Hepatocyte (in vitro differentiated cells): ENCODE data around the gene TMEM259.

Experiments used
- EZH2 ChIP-seq: fragments of 200-600 bp; sonication (generic); IDR thresholded peaks from 2 replicates; pipeline ENCODE4 v1.6.1; 2016; ENCODE audit warnings: antibody characterized with exemption, mild to moderate bottlenecking, borderline replicate concordance
- EZH2phosphoT487 ChIP-seq: fragments of 200-600 bp; sonication (generic); IDR thresholded peaks from one replicate; pipeline ENCODE4 v1.6.1; 2018; ENCODE audit warnings: antibody characterized with exemption, mild to moderate bottlenecking, low read depth, moderate library complexity; ENCODE audit not compliant: unreplicated experiment, severe bottlenecking
- TF ChIP-seq, protein P1 (sequence below): fragments of 200-600 bp; sonication (generic); IDR thresholded peaks from 2 replicates; pipeline ENCODE4 v1.5.1; 2016; ENCODE audit warnings: antibody characterized with exemption, mild to moderate bottlenecking; ENCODE audit not compliant: poor library complexity

GRCh38 chr19:1041835-1042685, 21.1 kb upstream of the TMEM259 start:
- TF ChIP-seq, protein P1, sequence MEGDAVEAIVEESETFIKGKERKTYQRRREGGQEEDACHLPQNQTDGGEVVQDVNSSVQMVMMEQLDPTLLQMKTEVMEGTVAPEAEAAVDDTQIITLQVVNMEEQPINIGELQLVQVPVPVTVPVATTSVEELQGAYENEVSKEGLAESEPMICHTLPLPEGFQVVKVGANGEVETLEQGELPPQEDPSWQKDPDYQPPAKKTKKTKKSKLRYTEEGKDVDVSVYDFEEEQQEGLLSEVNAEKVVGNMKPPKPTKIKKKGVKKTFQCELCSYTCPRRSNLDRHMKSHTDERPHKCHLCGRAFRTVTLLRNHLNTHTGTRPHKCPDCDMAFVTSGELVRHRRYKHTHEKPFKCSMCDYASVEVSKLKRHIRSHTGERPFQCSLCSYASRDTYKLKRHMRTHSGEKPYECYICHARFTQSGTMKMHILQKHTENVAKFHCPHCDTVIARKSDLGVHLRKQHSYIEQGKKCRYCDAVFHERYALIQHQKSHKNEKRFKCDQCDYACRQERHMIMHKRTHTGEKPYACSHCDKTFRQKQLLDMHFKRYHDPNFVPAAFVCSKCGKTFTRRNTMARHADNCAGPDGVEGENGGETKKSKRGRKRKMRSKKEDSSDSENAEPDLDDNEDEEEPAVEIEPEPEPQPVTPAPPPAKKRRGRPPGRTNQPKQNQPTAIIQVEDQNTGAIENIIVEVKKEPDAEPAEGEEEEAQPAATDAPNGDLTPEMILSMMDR = no peak
- TF ChIP-seq EZH2phosphoT487 (no peak), EZH2 (no peak)
